SK-MEL-5 (cell line): ENCODE results near the gene MRE11. TPM values are rescaled to one million over a fixed set of nuclear protein-coding genes. Genes with fewer than 3 reads are reported as not detected.
"Not testable (repeated sequence)": the region's sequence is repeated elsewhere in the genome, so short reads cannot be mapped to it uniquely, and the experiment has no call there.

ENCODE experiments used
- DNase-seq: peaks from one replicate; pipeline ENCODE4 v3.0.0-alpha.2; 2016; ENCODE audit warnings: low read depth, low spot score
- in situ Hi-C: cut with HindIII; loops from 2 replicates; pipeline ENCODE4 v1.10.0; 2016; ENCODE audit warnings: low sequenced_read_pairs, high pct_unique_total_duplicates, low pct_unique_long_range_greater_than_20kb
- total RNA-seq: library from RNA; depleted of rRNA; stranded (reverse); fragments of >200 nt; shearing (Covaris generic); gene quantifications from 2 replicates; pipeline ENCODE4 v1.2.3, GENCODE V29; 2014

MRE11 gene
- total RNA-seq, 1 experiment from 2014 or later: 16.0 TPM

GRCh38 chr11:94513091-94513490 is 19.4 kb upstream of the MRE11 start:
- in situ Hi-C loops: no loop called here
- no peak for DNase-seq

- peak; percentile 19 for DNase-seq
- in situ Hi-C loops: no loop called here
Measured at GRCh38 chr11:94511932-94512781, 18.5 kb upstream of the MRE11 start, which contains the start of gene C11orf97. Gene C11orf97 (plus strand): TSS chr11:94512461. CDS start chr11:94512529, 68 bp downstream.

DNA sequence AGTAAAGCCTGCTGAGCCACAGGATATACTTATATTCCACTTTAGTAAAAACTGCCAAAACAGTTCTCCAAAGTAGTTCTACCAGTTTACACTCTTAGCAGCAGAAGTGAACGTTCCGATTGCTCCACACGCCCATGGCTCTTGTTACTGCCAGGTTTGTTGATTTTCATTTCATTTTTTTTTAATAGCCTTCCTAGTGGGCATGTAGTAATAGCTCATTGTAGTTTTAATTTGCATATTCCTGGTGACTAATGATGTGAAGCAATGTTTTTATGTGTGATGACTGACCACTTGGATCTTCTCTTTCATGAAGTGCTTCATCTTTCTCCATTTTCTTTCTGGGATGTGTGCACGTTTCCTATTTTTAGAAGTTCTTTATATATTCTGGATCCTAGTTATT is 13.8 kb upstream of the MRE11 start:
- in situ Hi-C loops: no loop called here
- DNase-seq: no peak

- DNase-seq, in situ Hi-C loops: not testable (repeated sequence)
Measured at GRCh38 chr11:94506513-94506912, 12.9 kb upstream of the MRE11 start.

DNA sequence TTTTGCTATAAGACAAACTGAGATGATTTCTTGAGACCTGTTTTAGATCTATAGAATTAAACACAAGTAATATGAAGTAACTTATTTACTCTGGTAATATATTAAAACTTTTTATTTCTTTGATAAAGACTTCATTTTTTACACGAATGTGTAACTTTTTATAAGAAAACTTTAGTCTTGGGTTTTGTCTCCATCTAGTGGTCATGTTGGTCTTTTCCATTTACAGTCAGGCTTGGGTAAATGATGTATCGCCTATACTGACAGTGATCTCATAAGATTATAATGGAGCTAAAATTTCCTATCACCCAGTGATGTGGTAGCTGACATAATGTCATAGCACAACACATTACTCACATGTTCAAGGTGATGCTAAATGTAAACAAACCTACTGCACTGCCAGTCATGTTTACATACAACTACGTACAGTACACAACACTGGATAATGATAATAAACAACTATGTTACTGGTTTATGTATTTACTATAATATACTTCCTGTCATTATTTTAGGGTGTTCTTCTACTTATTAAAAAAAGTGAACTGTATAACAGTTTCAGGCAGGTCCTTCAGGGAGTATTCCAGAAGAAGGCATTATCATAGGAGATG is 11.1 kb upstream of the MRE11 start:
- in situ Hi-C loops: no loop called here
- DNase-seq: peak; percentile 62

DNA sequence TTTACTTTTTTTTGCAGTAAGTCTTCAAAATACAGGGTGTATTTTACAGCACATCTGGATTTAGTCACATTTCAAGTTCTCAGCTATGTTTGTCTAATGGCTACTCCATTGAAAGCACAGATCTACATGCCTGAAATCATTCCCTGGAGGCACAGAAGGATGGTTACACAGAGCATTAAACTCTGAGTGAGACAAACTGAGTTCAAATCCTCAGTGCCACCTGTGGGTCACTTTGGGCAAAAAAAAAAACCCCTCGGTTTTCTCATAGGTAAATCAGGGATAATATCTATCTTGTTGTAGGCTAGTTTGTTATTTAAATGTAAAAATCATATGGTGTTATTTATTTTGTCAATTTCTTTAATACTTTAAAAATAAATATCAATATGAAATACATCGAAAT is 7.9 kb upstream of the MRE11 start:
- no peak for DNase-seq
- in situ Hi-C loops: no loop called here

DNA sequence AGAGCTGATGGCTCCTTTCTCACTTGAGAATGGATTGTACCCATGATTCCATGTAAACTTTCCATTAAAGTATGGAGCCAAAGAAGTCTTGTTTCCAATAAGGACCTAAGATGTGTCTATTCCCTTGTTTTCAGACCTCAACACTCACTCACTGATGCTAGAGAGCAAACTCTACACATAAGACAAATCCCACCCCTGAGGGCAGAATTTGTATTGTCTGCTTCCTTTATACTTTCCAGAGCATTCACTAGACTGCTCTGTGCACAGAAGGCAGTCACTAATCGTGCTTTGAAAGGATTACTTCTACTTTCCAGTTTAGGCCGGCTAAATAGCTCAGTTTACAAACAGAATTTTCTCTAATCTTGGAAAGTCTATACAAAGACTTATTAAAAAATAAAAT is 6.5 kb upstream of the MRE11 start:
- DNase-seq: no peak
- in situ Hi-C loops: no loop called here

DNA sequence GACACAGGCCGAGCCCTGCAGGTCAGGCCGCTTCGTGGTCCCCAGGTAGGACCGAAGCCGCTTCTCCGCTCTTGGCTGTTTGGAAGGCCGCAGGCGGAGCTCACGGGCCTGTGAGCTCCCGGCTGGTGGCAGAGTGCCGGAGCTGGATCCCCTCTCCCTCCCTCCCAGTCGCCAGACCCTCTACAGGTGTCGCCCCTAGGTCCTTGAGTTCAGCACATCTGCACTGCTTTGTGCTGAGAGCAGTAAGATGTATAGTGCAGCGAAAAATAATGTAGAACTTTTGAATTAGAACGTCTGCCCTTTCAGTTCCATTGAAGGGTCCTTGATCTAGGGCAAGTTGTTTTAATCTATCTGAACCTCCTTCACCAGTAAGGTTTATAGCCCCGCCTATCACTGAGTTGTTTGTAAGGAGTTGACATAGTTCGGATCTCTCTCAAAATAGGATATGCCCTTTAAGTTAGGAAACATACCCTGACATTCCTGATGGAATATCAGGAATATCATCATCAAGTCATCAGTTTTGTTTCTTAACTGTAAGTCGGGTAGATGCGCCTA is 559 bp upstream of the MRE11 start:
- no peak for DNase-seq
- in situ Hi-C loops: no loop called here

GRCh38 chr11:94486068-94486467 is 7.6 kb downstream of the MRE11 start:
- in situ Hi-C loops: no loop called here
- DNase-seq: no peak

GRCh38 chr11:94481342-94481741 is 12.3 kb downstream of the MRE11 start:
- no peak for DNase-seq
- in situ Hi-C loops: no loop called here

- no peak for DNase-seq
- in situ Hi-C loops: no loop called here
Measured at GRCh38 chr11:94477624-94478023, 16.0 kb downstream of the MRE11 start.

- in situ Hi-C loops: no loop called here
- no peak for DNase-seq
Measured at GRCh38 chr11:94472916-94473799, 20.5 kb downstream of the MRE11 start.

- DNase-seq: no peak
- in situ Hi-C loops: no loop called here
Measured at GRCh38 chr11:94469416-94469815, 24.2 kb downstream of the MRE11 start.

DNA sequence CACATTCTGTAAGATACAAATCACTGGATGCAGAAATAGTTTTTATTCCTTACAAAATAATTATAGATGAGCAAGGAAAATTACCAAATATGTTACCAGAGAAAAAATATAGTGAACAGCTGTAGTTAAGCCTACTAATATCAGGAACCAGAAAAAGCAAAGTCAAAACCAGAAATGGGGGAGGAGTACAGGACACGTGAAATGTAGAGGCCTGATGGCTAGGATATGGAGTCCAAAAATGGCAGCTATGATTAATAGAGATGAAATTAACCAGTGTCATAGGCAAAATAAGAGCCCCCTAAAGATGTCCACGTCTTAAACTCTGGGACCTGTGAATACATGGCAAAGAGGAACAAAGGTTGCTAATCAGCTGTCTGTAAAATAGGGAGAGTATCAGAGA is 34.1 kb downstream of the MRE11 start:
- in situ Hi-C loops: no loop called here
- DNase-seq: no peak

DNA sequence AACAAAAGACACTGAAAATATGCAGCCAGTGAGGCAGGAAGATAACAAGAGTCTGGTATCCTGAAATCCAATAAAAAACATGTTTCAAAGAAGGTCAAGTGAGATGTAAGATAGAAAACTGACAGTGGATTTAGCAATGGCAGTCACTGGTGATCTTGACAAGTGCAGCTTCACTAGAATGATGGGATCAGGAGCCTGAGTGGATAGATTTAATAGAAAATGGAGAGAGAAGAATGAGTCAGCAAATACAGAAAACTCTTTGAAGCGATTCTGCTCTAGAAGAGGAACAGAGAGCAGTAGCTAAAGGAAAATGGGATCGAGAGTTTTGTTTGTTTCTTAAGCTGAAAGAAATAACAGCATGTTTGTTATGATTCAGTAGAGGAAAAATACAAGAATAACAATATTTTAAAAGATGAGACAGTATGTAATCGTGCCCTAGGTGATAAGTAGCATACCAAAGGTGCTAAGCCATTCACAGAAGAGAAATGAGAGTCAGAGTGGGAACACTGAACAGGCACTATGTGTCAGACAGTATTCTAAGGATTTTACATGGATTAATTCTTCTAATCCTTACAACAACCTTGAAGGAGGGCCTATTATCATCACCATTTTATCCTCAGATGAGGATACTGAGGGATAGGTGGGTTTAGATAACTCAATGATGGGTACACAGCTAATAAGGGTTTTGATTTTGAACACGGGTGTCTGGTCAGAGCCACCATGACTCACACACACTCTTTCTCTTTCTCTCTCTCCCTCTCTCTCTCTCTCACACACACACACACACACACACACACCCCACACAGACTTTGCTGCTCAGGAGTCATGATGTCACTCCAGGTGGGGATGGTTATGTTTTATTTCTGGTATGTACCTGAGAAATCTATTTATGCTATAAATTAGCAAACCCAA is 36.3 kb downstream of the MRE11 start:
- in situ Hi-C loops: no loop called here
- no peak for DNase-seq

GRCh38 chr11:94455861-94456260 is 37.8 kb downstream of the MRE11 start:
- no peak for DNase-seq
- in situ Hi-C loops: no loop called here

GRCh38 chr11:94454301-94454700 is 39.3 kb downstream of the MRE11 start:
- no peak for DNase-seq
- in situ Hi-C loops: no loop called here
